HL-60 (cell line): ENCODE data around the gene NPVF.

Source experiments
- DNase-seq, 2 experiments: peaks; one replicate each; pipeline ENCODE4 v3.0.0-alpha.2; 2010 to 2020; ENCODE audit warnings: low read depth in 1 of 2, low spot score in 1 of 2
- H3K27ac ChIP-seq: fragments of 250-450 bp; sonication (Bioruptor Pico); replicated peaks from 2 replicates; pipeline ENCODE4 v1.5.1; 2020; ENCODE audit warnings: mild to moderate bottlenecking, moderate library complexity
- H3K27me3 ChIP-seq: fragments of 250-450 bp; sonication (Bioruptor Pico); 2 replicates; pipeline ENCODE4 v1.5.1; 2021; ENCODE audit warnings: mild to moderate bottlenecking, moderate library complexity; ENCODE audit not compliant: insufficient read depth, poor library complexity, severe bottlenecking
- H3K4me3 ChIP-seq: replicated peaks from 2 replicates; pipeline ENCODE4 v1.5.1; 2011; ENCODE audit warnings: mild to moderate bottlenecking, control low read depth, low read length; ENCODE audit not compliant: insufficient read depth
- GABPA ChIP-seq: IDR thresholded peaks from 2 replicates; pipeline ENCODE4 v1.6.1; 2012; ENCODE audit warnings: low read depth
- POLR2AphosphoS5 ChIP-seq: IDR thresholded peaks from 2 replicates; pipeline ENCODE4 v1.6.1; 2012; ENCODE audit warnings: low read depth
- SPI1 ChIP-seq: IDR thresholded peaks from 2 replicates; pipeline ENCODE4 v1.6.1; 2012; ENCODE audit warnings: low read depth, mild to moderate bottlenecking, borderline replicate concordance
- TF ChIP-seq, protein P1 (sequence below): IDR thresholded peaks from 2 replicates; pipeline ENCODE4 v1.6.1; 2012; ENCODE audit warnings: low read depth; ENCODE audit not compliant: insufficient replicate concordance
- TF ChIP-seq, protein P2 (sequence below): IDR thresholded peaks from one replicate; pipeline ENCODE4 v1.5.1; 2011; ENCODE audit warnings: low read length, control low read depth, inconsistent platforms; ENCODE audit not compliant: insufficient read depth

The NPVF gene

DNA sequence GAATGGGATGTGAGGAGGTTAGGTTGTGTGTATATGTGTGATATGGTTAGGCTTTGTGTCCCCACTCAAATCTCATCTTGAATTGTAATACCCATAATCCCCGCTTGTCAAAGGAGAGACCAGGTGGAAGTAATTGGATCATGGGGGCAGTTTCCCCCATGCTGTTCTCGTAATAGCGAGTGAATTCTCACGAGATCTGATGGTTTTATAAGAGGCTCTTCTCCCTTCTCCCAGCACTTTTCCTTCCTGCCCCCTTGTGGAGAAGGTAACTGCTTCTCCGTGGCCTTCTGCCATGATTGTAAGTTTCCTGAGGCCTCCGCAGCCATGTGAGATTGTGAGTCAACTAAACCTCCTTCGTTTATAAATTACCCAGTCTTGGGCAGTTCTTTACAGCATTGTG, 47.3 kb downstream of the NPVF start:
- Histone ChIP-seq H3K27ac (no peak overlapping the region), H3K4me3 (no peak overlapping the region), H3K27me3 (no peaks in the 10 kb centered on the region)
- DNase-seq = no peak
- TF ChIP-seq, protein P1, sequence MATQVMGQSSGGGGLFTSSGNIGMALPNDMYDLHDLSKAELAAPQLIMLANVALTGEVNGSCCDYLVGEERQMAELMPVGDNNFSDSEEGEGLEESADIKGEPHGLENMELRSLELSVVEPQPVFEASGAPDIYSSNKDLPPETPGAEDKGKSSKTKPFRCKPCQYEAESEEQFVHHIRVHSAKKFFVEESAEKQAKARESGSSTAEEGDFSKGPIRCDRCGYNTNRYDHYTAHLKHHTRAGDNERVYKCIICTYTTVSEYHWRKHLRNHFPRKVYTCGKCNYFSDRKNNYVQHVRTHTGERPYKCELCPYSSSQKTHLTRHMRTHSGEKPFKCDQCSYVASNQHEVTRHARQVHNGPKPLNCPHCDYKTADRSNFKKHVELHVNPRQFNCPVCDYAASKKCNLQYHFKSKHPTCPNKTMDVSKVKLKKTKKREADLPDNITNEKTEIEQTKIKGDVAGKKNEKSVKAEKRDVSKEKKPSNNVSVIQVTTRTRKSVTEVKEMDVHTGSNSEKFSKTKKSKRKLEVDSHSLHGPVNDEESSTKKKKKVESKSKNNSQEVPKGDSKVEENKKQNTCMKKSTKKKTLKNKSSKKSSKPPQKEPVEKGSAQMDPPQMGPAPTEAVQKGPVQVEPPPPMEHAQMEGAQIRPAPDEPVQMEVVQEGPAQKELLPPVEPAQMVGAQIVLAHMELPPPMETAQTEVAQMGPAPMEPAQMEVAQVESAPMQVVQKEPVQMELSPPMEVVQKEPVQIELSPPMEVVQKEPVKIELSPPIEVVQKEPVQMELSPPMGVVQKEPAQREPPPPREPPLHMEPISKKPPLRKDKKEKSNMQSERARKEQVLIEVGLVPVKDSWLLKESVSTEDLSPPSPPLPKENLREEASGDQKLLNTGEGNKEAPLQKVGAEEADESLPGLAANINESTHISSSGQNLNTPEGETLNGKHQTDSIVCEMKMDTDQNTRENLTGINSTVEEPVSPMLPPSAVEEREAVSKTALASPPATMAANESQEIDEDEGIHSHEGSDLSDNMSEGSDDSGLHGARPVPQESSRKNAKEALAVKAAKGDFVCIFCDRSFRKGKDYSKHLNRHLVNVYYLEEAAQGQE = no peak
- TF ChIP-seq SPI1 = no peak
- TF ChIP-seq GABPA = no peak
- TF ChIP-seq, protein P2, sequence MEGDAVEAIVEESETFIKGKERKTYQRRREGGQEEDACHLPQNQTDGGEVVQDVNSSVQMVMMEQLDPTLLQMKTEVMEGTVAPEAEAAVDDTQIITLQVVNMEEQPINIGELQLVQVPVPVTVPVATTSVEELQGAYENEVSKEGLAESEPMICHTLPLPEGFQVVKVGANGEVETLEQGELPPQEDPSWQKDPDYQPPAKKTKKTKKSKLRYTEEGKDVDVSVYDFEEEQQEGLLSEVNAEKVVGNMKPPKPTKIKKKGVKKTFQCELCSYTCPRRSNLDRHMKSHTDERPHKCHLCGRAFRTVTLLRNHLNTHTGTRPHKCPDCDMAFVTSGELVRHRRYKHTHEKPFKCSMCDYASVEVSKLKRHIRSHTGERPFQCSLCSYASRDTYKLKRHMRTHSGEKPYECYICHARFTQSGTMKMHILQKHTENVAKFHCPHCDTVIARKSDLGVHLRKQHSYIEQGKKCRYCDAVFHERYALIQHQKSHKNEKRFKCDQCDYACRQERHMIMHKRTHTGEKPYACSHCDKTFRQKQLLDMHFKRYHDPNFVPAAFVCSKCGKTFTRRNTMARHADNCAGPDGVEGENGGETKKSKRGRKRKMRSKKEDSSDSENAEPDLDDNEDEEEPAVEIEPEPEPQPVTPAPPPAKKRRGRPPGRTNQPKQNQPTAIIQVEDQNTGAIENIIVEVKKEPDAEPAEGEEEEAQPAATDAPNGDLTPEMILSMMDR = no peak
- no peak for TF ChIP-seq POLR2AphosphoS5

DNA sequence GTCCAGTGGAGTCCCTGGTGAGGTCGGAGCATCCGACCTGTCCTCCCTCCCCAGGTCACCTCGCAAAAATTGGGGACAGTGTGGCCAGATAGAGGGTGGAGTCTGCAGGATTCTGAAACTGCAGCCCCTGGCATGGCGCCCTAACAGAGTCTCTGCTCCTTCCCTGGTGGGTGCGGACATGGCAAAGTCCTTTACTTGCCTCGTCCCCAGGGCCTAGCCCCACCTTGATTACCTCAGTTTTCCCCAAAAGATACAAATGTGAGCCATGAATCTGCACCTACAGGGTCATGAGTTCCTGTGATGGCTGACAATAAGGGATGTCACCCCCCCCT, 47.7 kb downstream of the NPVF start:
- H3K27me3 ChIP-seq = no peaks in the 10 kb centered on the region
- H3K27ac ChIP-seq = no peak overlapping the region
- peak overlapping the region; percentile 61 for H3K4me3 ChIP-seq
- no peak for DNase-seq
- TF ChIP-seq POLR2AphosphoS5 (no peak), GABPA (no peak), SPI1 (no peak)
- TF ChIP-seq, protein P1 = no peak
- TF ChIP-seq, protein P2 = no peak

DNA sequence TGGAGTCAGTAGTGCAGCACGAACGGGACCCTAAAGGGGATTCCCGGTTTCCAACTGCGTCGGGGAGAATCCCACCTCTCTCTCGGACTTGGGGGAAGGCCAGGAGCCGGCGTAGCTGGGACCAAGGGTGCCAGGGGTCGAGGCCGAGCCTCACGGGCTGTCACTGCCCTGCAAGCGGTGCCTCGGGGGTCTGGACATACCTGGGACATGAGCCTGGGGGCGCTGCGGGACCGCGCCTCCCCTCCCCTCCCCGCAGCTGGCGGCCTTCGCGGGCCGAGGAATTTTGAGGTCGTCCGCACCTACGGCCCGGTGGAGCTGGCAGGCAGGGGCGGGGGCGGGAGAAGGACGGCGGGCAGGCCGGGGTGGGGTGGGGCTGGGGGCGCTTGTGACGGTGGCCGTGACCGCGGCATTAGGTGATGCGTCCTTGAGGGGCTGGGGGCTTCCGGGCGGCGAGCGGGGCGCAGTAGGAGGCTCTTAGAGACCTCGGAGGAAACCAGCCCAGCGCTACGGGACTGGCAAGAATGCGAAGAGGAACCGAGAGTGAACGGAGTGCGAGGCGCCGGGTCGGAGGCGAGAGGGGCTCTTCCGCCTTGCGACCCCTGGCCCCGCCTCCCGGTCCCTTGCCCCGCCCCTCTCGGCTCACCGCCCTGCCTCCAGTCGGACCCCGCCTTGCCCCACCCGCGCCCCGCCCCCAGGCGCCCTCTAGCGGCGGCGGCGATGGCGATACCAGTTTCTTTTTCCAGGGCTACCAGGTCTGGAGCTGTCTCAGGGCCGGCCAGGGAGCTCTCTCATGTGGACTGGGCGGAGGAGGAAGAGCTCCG, 48.3 kb downstream of the NPVF start:
- peak; percentile 89 to 92 for DNase-seq
- Histone ChIP-seq H3K27me3 (no peaks in the 10 kb centered on the region), H3K27ac (peak overlapping the region; percentile 59), H3K4me3 (peak overlapping the region; percentile 61)
- peak; percentile 76 for TF ChIP-seq GABPA
- TF ChIP-seq, protein P1 = peak; percentile 15
- peak; percentile 75; the same call in 1 of the 2 replicates for TF ChIP-seq POLR2AphosphoS5
- TF ChIP-seq SPI1 = no peak
- TF ChIP-seq, protein P2 = peak; percentile 8
